K562 (cell line): Measurements from ENCODE around the gene RHBDL3. TPM values are rescaled to one million over a fixed set of nuclear protein-coding genes. Genes with fewer than 3 reads are reported as not detected.

ENCODE experiments used
- DDX20 ChIP-seq: fragments of 450-650 bp; IDR thresholded peaks from 2 replicates; pipeline ENCODE4 v1.6.1; 2016; ENCODE audit warnings: missing genetic modification characterization, low read depth, mild to moderate bottlenecking, missing compliant biosample characterization, moderate library complexity
- FOSL1 ChIP-seq: fragments of 200-800 bp; sonication (Bioruptor generic); conservative IDR thresholded peaks from 2 replicates; pipeline ENCODE4 v1.6.1; 2016; ENCODE audit warnings: missing genetic modification characterization, missing compliant biosample characterization
- MAFF ChIP-seq: IDR thresholded peaks from 2 replicates; pipeline ENCODE4 v1.6.1; 2012; ENCODE audit warnings: low read length, improper control_type of control experiment
- MAZ ChIP-seq, 2 experiments: fragments of 450-650 bp in 1 of 2; sonication (generic) in 1 of 2; formaldehyde crosslinking; IDR thresholded peaks in 1 of 2; conservative IDR thresholded peaks in 1 of 2; 2 replicates each; pipeline versions ENCODE4 v1.4.0 to v1.5.0; 2020; ENCODE audit warnings: mild to moderate bottlenecking in 1 of 2, missing genetic modification reagents in 1 of 2
- RB1 ChIP-seq: fragments of 450-650 bp; IDR thresholded peaks from 2 replicates; pipeline ENCODE4 v1.6.1; 2017; ENCODE audit warnings: low read depth, mild to moderate bottlenecking
- RERE ChIP-seq: sonication (generic); formaldehyde crosslinking; IDR thresholded peaks from 2 replicates; pipeline ENCODE4 v1.8.0; 2023; ENCODE audit warnings: missing genetic modification reagents, mild to moderate bottlenecking, borderline replicate concordance
- SOX6 ChIP-seq: fragments of 450-650 bp; IDR thresholded peaks from 2 replicates; pipeline ENCODE4 v1.6.1; 2014; ENCODE audit warnings: mild to moderate bottlenecking
- XRCC5 ChIP-seq: fragments of 200-400 bp; formaldehyde crosslinking; IDR thresholded peaks from 2 replicates; pipeline ENCODE4 v1.6.1; 2017; ENCODE audit warnings: low read depth, mild to moderate bottlenecking, low read length
- ZC3H11A ChIP-seq: IDR thresholded peaks from 2 replicates; pipeline ENCODE4 v1.6.1; 2012; ENCODE audit warnings: low read depth, low read length, improper control_type of control experiment
- ZKSCAN1 ChIP-seq: fragments of 150-350 bp; IDR thresholded peaks from 2 replicates; pipeline ENCODE4 v1.6.1; 2016; ENCODE audit warnings: low read depth, low read length
- ZNF408 ChIP-seq: fragments of 250-450 bp; sonication (Bioruptor Pico); IDR thresholded peaks from 2 replicates; pipeline ENCODE4 v1.4.0; 2020; ENCODE audit warnings: low read depth, mild to moderate bottlenecking, moderate library complexity
- polyA plus RNA-seq, 8 experiments: library from polyadenylated mRNA; depleted of rRNA in 4 of 8; stranded (reverse) in 5 of 8; unstranded in 3 of 8; fragments of >200 nt; fragmentation: Nextera tagmentation in 2 of 8; fragmentation: Illumina TruSeq in 1 of 8; extraction: Ambion mirVana in 2 of 8; extraction: Trizol in 1 of 8; gene quantifications; 2 replicates each; pipeline versions ENCODE4 v1.2.1 to v1.2.3, GENCODE V29; 2011 to 2014; ENCODE audit warnings: inconsistent platforms in 1 of 8, missing spikeins in 1 of 8
- total RNA-seq, 7 experiments: library from RNA; depleted of rRNA in 6 of 7; stranded (reverse); fragments of >200 nt in 6 of 7; fragmentation: Illumina TruSeq in 2 of 7; extraction: Trizol in 2 of 7; gene quantifications; 2 replicates each; pipeline versions ENCODE4 v1.2.1 to v1.2.3, GENCODE V29; 2011 to 2021; ENCODE audit warnings: low replicate concordance in 1 of 7
- TF ChIP-seq, protein P1 (sequence below): sonication (generic); formaldehyde crosslinking; IDR thresholded peaks from 2 replicates; pipeline ENCODE4 v1.8.0; 2022; ENCODE audit warnings: mild to moderate bottlenecking, missing genetic modification reagents

Gene RHBDL3
- total and polyA plus RNA-seq, 9 of the 15 experiments (the other 6 are each of a cell fraction or from before 2014, with no cell fraction given), result 0.06 to 0.31 (median 0.09) TPM; not detected in 4

DNA sequence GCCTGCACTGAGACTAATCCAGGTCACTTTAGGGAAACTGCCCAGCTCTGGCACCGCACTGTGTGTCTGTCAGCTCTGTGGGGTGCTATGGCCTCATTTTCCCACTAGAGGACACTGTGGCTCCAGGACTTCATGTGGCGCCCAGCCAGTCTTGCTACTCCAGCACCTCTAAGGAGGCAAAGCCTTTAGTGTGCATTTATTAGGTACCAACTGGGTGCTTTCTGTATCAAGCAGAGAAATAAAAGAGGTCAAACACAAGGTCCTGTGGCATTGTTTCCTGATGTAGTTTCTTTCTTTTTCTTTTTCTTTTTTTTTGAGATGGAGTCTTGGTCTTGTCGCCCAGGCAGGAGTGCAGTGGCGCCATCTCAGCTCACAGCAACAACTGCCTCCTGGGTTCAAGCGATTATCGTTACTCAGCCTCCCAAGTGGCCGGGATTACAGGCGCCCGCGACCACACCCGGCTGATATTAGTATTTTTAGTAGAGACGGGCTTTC is 12.5 kb upstream of the RHBDL3 start (continued):
- TF ChIP-seq MAFF (peak; percentile 20; the same call in 1 of the 2 replicates), XRCC5 (peak; percentile 78; the same call in 1 of the 2 replicates), ZNF408 (CRISPR knock-in tag) (no peak), ZC3H11A (no peak), MAZ (CRISPR knock-in tag; conservative IDR thresholded peaks at IDR 0.05 in 1 of 2, IDR thresholded peaks at IDR 0.05 in 1 of 2) (peak in 1 of 2 experiments; percentile 52; a peak in 2 of 4 replicates), RB1 (peak; percentile 77), SOX6 (0 out of 2 replicates have a peak, but pooled peaks have one; percentile 21), RERE (CRISPR knock-in tag) (no peak), ZKSCAN1 (0 out of 2 replicates have a peak, but pooled peaks have one; percentile 20), DDX20 (tag) (no peak), FOSL1 (tag) (no peak)
- TF ChIP-seq, protein P1, sequence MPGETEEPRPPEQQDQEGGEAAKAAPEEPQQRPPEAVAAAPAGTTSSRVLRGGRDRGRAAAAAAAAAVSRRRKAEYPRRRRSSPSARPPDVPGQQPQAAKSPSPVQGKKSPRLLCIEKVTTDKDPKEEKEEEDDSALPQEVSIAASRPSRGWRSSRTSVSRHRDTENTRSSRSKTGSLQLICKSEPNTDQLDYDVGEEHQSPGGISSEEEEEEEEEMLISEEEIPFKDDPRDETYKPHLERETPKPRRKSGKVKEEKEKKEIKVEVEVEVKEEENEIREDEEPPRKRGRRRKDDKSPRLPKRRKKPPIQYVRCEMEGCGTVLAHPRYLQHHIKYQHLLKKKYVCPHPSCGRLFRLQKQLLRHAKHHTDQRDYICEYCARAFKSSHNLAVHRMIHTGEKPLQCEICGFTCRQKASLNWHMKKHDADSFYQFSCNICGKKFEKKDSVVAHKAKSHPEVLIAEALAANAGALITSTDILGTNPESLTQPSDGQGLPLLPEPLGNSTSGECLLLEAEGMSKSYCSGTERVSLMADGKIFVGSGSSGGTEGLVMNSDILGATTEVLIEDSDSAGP (CRISPR knock-in tag), result no peak
